PFSK-1 (cell line): ENCODE results near the gene IGSF11.

Experiments used
- FOXP2 ChIP-seq: optimal IDR thresholded peaks from 2 replicates; pipeline ENCODE3; 2011; ENCODE audit warnings: borderline replicate concordance, control low read depth, inconsistent platforms; ENCODE audit not compliant: insufficient read depth; ENCODE audit errors: extremely low read length, extremely low read depth
- POLR2AphosphoS5 ChIP-seq: IDR thresholded peaks from 2 replicates; pipeline ENCODE4 v1.6.1; 2012; ENCODE audit warnings: low read depth, mild to moderate bottlenecking, control low read depth, low read length, moderate library complexity
- REST ChIP-seq, 2 experiments: IDR thresholded peaks; 2 replicates each; pipeline versions ENCODE4 v1.6.1 to v1.8.0; 2011 to 2012; ENCODE audit warnings: low read depth in 2 of 2, low read length in 2 of 2, control low read depth in 1 of 2, inconsistent platforms in 1 of 2, mild to moderate bottlenecking in 1 of 2, moderate library complexity in 1 of 2; ENCODE audit not compliant: insufficient read depth in 1 of 2
- SIN3A ChIP-seq: IDR thresholded peaks from 2 replicates; pipeline ENCODE4 v1.6.1; 2012; ENCODE audit warnings: mild to moderate bottlenecking, low read length, moderate library complexity, borderline replicate concordance; ENCODE audit not compliant: insufficient read depth
- TAF1 ChIP-seq: IDR thresholded peaks from 2 replicates; pipeline ENCODE4 v1.6.1; 2012; ENCODE audit warnings: low read length, control low read depth, borderline replicate concordance; ENCODE audit not compliant: insufficient read depth

- no peak for TF ChIP-seq TAF1
- TF ChIP-seq REST (IDR thresholded peaks at IDR 0.05; ENCODE audit: insufficient read depth in 1 of 2, low read depth in 2 of 2, low read length in 2 of 2): no peak
- TF ChIP-seq POLR2AphosphoS5: no peak
- no peak for TF ChIP-seq SIN3A
- TF ChIP-seq FOXP2: no peak
Measured at GRCh38 chr3:118886708-118887107, 147.9 kb downstream of the IGSF11 start.
